CD4-positive, alpha-beta T cell (primary cell): ENCODE results near the gene MYOZ3. TPM values are rescaled to one million over a fixed set of nuclear protein-coding genes. Genes with fewer than 3 reads are reported as not detected.

Experiments used
- ATAC-seq: fragments of 200-7000 bp; cut with Tn5 transposase; one replicate; pipeline ENCODE4 v1.10.0; 2022; ENCODE audit warnings: mild to moderate bottlenecking; ENCODE audit not compliant: poor library complexity
- CTCF ChIA-PET: fragments of 350-600 bp; sonication (Branson Sonifier 250); formaldehyde crosslinking; loops from one replicate; lab custom pipeline; 2021; ENCODE audit warnings: antibody characterized with exemption, inconsistent platforms; lab: Charles Lee
- POLR2A ChIA-PET: fragments of 350-600 bp; sonication (Branson Sonifier 250); formaldehyde crosslinking; loops from one replicate; lab custom pipeline; 2021; ENCODE audit warnings: antibody characterized with exemption, inconsistent platforms; lab: Charles Lee
- DNase-seq, 14 experiments: peaks; one replicate each; pipeline ENCODE4 v3.0.0-alpha.2; 2013 to 2020; ENCODE audit warnings: mixed read lengths in 2 of 14
- H3K27ac ChIP-seq, 2 donors: one replicate each; pipeline versions ENCODE4 v1.5.1 to v1.7.0; 2013; ENCODE audit warnings: low read length in 2 of 2, low read depth in 1 of 2, mild to moderate bottlenecking in 1 of 2
- H3K27me3 ChIP-seq, 2 experiments: 1 replicate in 1 of 2; 2 replicates in 1 of 2; pipeline versions ENCODE4 v1.6.1 to v1.7.0; 2013; ENCODE audit warnings: low read length in 2 of 2, control low read depth in 1 of 2, mild to moderate bottlenecking in 1 of 2, moderate library complexity in 1 of 2; ENCODE audit not compliant: insufficient read depth in 2 of 2, control insufficient read depth in 1 of 2
- H3K36me3 ChIP-seq: one replicate; pipeline ENCODE4 v1.6.1; 2013; ENCODE audit warnings: low read length, control low read depth; ENCODE audit not compliant: insufficient read depth
- H3K4me1 ChIP-seq: one replicate; pipeline ENCODE4 v1.6.1; 2013; ENCODE audit warnings: low read length, control low read depth; ENCODE audit not compliant: insufficient read depth
- H3K4me3 ChIP-seq: one replicate; pipeline ENCODE4 v1.5.1; 2013; ENCODE audit warnings: mild to moderate bottlenecking, low read length, moderate library complexity
- H3K9me3 ChIP-seq, 2 experiments: 1 replicate in 1 of 2; 2 replicates in 1 of 2; pipeline versions ENCODE4 v1.6.1 to v1.7.0; 2013; ENCODE audit warnings: low read length in 2 of 2, mild to moderate bottlenecking in 2 of 2, control low read depth in 1 of 2, moderate library complexity in 1 of 2; ENCODE audit not compliant: control insufficient read depth in 1 of 2, insufficient read depth in 1 of 2
- H3K27ac Mint-ChIP-seq: one replicate; pipeline ENCODE4 v1.8.0; 2020; ENCODE audit warnings: mixed read lengths
- H3K27me3 Mint-ChIP-seq: one replicate; pipeline ENCODE4 v1.8.0; 2021; ENCODE audit warnings: mixed read lengths
- H3K36me3 Mint-ChIP-seq: one replicate; pipeline ENCODE4 v1.8.0; 2021; ENCODE audit warnings: low read depth, mixed read lengths
- H3K4me1 Mint-ChIP-seq: one replicate; pipeline ENCODE4 v1.8.0; 2021; ENCODE audit warnings: low read depth, mixed read lengths
- H3K4me3 Mint-ChIP-seq: one replicate; pipeline ENCODE4 v1.8.0; 2020; ENCODE audit warnings: mild to moderate bottlenecking, mixed read lengths
- H3K9me3 Mint-ChIP-seq: one replicate; pipeline ENCODE4 v1.8.0; 2020; ENCODE audit warnings: mixed read lengths
- intact Hi-C, 2 experiments: fragments of 100-400 bp; cut with DNase I in 1 of 2; cut with micrococcal nuclease in 1 of 2; formaldehyde crosslinking; loops; one replicate each; pipeline versions ENCODE4 v1.15.1 to v1.9.0; 2023 to 2025; cut with DNase I, micrococcal nuclease
- total RNA-seq, 174 experiments: library from RNA in 2 of 174; stranded (reverse) in 2 of 174; gene quantifications; one replicate each; pipeline ENCODE4 v1.2.3 and lab custom pipeline; 2021 to 2026
- TF ChIP-seq, protein P1 (sequence below): fragments of 200-600 bp; IDR thresholded peaks from one replicate; pipeline ENCODE4 v1.8.0; 2022; ENCODE audit warnings: antibody characterized with exemption, mild to moderate bottlenecking

The MYOZ3 gene
- total RNA-seq, 2 experiments from 2014 or later: not detected

DNA sequence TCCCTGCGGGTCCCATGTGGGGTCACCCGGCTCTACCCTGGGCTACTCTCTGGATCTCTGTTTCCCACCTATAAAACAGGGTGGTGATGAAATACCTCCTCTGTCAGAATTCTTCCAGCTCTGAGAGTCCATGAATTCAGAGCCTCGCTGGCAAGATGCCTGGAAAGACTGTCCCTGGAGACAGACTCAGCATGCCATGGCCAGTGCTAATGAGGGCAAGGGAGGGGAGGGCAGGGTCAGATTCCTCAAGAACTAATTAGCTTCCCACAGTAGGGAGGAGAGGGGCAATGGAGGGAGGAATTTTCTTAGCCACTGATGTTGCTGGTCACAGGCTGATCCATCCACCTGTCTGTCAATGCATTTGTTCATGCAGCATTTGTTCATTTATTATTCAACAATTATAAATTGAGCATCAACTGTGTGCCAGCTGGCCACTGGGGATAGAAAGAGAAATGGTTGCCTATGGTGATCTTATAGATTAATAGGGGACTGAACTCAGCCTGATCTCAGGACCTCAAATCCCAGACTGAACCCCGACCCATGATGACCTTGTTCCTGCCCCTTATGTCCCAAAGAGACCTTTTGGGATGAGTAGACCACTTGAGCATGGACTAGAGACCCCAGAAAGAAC, 15.9 kb upstream of the MYOZ3 start:
- H3K9me3 Mint-ChIP-seq: no peaks in the 10 kb centered on the region
- no peak overlapping the region for H3K4me3 Mint-ChIP-seq
- Histone ChIP-seq H3K27ac (no peak overlapping the region), H3K4me3 (no peak overlapping the region), H3K27me3 (no peaks in the 10 kb centered on the region), H3K4me1 (no peaks in the 10 kb centered on the region), H3K36me3 (no peaks in the 10 kb centered on the region), H3K9me3 (no peaks in the 10 kb centered on the region)
- no peaks in the 10 kb centered on the region for H3K27me3 Mint-ChIP-seq
- H3K27ac Mint-ChIP-seq: no peak overlapping the region
- CTCF ChIA-PET: interaction anchor here (1.0 kb wide), 1 partner anchor 116 kb away, joined by 3 read pairs; no protein-coding TSS in a partner anchor
- POLR2A ChIA-PET: no interaction called here
- ATAC-seq (no peak), DNase-seq (no peak)
- no peaks in the 10 kb centered on the region for H3K4me1 Mint-ChIP-seq
- intact Hi-C loops: no loop called here
- TF ChIP-seq, protein P1, sequence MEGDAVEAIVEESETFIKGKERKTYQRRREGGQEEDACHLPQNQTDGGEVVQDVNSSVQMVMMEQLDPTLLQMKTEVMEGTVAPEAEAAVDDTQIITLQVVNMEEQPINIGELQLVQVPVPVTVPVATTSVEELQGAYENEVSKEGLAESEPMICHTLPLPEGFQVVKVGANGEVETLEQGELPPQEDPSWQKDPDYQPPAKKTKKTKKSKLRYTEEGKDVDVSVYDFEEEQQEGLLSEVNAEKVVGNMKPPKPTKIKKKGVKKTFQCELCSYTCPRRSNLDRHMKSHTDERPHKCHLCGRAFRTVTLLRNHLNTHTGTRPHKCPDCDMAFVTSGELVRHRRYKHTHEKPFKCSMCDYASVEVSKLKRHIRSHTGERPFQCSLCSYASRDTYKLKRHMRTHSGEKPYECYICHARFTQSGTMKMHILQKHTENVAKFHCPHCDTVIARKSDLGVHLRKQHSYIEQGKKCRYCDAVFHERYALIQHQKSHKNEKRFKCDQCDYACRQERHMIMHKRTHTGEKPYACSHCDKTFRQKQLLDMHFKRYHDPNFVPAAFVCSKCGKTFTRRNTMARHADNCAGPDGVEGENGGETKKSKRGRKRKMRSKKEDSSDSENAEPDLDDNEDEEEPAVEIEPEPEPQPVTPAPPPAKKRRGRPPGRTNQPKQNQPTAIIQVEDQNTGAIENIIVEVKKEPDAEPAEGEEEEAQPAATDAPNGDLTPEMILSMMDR: no peak
- H3K36me3 Mint-ChIP-seq: no peaks in the 10 kb centered on the region

DNA sequence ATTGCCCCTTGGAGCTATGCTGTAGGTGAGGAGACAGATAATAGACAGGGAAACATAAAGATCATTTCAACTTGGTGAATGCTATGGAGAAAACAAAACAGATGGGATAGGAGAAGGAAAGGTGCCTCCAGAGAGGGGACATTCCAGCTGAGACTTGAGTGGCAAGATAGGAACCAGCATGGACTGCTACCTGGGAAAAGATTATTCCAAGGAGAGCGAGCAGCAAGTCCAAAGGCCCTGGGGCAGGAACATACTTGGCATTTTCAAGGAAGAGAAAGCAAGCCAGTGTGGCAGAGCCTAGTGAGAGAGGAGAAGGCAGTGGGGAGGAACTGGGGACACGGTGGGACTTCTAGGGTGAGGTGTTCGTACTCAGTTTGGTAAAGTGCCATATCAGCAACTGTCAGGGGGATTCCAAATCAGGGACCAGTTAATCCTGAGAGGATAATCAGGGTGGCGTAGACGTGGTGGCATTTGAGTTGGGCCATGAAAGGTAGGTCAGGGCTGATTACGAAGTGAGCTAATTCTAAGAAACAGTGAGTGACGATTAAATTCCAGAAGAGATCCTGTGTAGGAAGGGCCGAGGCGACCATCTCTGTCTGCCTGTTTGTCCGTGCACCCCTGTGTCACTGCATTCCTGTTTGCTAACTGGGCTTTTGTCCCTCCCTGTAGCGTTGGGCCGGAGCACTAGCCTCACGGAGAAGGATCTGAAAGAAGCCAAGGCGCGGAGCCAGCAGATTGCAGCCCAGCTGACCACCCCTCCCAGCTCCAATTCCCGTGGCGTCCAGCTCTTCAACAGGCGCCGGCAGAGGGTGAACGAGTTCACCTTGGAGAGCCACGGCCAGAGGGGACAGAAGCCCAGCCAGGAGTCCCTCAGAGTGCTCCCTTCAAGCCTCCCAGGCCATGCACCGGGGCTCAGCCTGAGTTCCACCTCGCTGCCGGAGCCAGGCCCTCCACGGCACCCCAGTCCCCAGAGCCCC, 13.5 kb upstream of the MYOZ3 start:
- H3K36me3 ChIP-seq: no peaks in the 10 kb centered on the region
- DNase-seq (no peak), ATAC-seq (no peak)
- ChIA-PET CTCF (no interaction called here), POLR2A (no interaction called here)
- TF ChIP-seq, protein P1: no peak
- intact Hi-C loops: no loop called here
- H3K9me3 ChIP-seq: no peaks in the 10 kb centered on the region
- no peaks in the 10 kb centered on the region for H3K27me3 Mint-ChIP-seq
- no peaks in the 10 kb centered on the region for H3K36me3 Mint-ChIP-seq
- no peak overlapping the region for H3K4me3 ChIP-seq
- H3K4me1 ChIP-seq: no peaks in the 10 kb centered on the region
- no peaks in the 10 kb centered on the region for H3K9me3 Mint-ChIP-seq
- no peak overlapping the region for H3K4me3 Mint-ChIP-seq
- no peaks in the 10 kb centered on the region for H3K4me1 Mint-ChIP-seq
- H3K27me3 ChIP-seq: no peaks in the 10 kb centered on the region
- no peak overlapping the region for H3K27ac Mint-ChIP-seq
- no peak overlapping the region for H3K27ac ChIP-seq

DNA sequence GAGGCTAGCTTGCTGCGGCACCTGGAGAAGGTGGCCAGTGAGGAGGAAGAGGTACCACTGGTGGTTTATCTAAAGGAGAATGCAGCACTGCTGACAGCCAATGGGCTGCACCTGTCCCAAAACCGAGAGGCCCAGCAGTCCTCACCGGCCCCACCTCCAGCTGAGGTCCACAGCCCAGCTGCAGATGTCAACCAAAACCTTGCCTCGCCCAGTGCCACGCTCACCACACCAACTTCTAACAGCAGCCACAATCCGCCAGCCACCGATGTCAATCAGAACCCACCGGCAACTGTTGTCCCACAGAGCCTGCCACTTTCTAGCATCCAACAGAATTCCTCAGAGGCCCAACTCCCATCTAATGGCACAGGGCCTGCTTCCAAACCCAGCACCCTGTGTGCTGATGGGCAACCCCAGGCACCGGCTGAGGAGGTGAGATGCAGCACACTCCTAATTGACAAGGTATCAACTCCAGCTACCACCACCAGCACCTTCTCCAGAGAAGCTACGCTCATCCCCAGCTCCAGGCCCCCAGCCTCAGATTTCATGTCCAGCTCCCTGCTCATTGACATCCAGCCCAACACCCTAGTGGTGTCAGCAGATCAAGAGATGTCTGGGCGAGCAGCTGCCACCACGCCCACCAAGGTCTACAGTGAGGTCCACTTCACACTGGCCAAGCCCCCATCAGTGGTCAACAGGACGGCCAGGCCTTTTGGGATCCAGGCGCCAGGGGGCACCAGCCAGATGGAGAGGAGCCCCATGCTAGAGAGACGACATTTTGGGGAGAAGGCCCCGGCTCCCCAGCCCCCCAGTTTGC, 12.6 kb upstream of the MYOZ3 start:
- ChIA-PET CTCF (no interaction called here), POLR2A (no interaction called here)
- Mint-ChIP-seq H3K27ac (no peak overlapping the region), H3K4me1 (no peaks in the 10 kb centered on the region), H3K27me3 (no peaks in the 10 kb centered on the region), H3K4me3 (no peak overlapping the region), H3K36me3 (no peaks in the 10 kb centered on the region), H3K9me3 (no peaks in the 10 kb centered on the region)
- no peak overlapping the region for H3K27ac ChIP-seq
- no peaks in the 10 kb centered on the region for H3K9me3 ChIP-seq
- no peaks in the 10 kb centered on the region for H3K4me1 ChIP-seq
- TF ChIP-seq, protein P1: no peak
- ATAC-seq (no peak), DNase-seq (no peak)
- H3K36me3 ChIP-seq: no peaks in the 10 kb centered on the region
- no peak overlapping the region for H3K4me3 ChIP-seq
- H3K27me3 ChIP-seq: no peaks in the 10 kb centered on the region
- intact Hi-C loops: no loop called here
